OCI-LY7 (cell line): ENCODE results near the gene VAT1. TPM values are rescaled to one million over a fixed set of nuclear protein-coding genes. Genes with fewer than 3 reads are reported as not detected.

Source experiments
- BruUV-seq: library from RNA; stranded (reverse); fragments of 400-500 nt; replicated peaks from 2 replicates; lab custom pipeline; 2021; lab: Mats Ljungman, UMichigan
- CTCF ChIA-PET: fragments of 300-600 bp; sonication (Branson Sonifier 250); formaldehyde crosslinking; loops from one replicate; lab custom pipeline; 2022; ENCODE audit warnings: antibody characterized with exemption; ENCODE audit not compliant: unreplicated experiment; lab: Charles Lee
- POLR2A ChIA-PET: fragments of 300-600 bp; sonication (Branson Sonifier 250); formaldehyde crosslinking; loops from one replicate; lab custom pipeline; 2022; ENCODE audit warnings: antibody characterized with exemption; lab: Charles Lee
- DNase-seq: peaks from one replicate; pipeline ENCODE4 v3.0.0-alpha.2; 2015; ENCODE audit warnings: low spot score
- H2AFZ ChIP-seq: fragments of 200-600 bp; sonication (generic), shearing (Covaris generic); 2 replicates; pipeline ENCODE4 v1.6.1; 2014; ENCODE audit warnings: mild to moderate bottlenecking, antibody characterized with exemption, low read length, moderate library complexity
- H3K27ac ChIP-seq: fragments of 200-600 bp; sonication (generic); 2 replicates; pipeline ENCODE4 v1.5.1; 2014; ENCODE audit warnings: mixed run types, low read depth, mild to moderate bottlenecking, moderate library complexity, low read length, inconsistent platforms; ENCODE audit not compliant: poor library complexity, severe bottlenecking
- H3K36me3 ChIP-seq: fragments of 200-600 bp; sonication (generic); 2 replicates; pipeline ENCODE4 v1.6.1; 2014; ENCODE audit warnings: mild to moderate bottlenecking, antibody characterized with exemption, low read length, moderate library complexity, mixed read lengths; ENCODE audit not compliant: insufficient read depth
- H3K4me1 ChIP-seq: fragments of 200-600 bp; sonication (generic); 2 replicates; pipeline ENCODE4 v1.5.1; 2014; ENCODE audit warnings: mild to moderate bottlenecking, low read length; ENCODE audit not compliant: insufficient read depth, poor library complexity, severe bottlenecking
- H3K4me2 ChIP-seq: fragments of 200-600 bp; sonication (generic); 2 replicates; pipeline ENCODE4 v1.6.1; 2014; ENCODE audit warnings: mild to moderate bottlenecking, low read length
- H3K4me3 ChIP-seq: fragments of 200-600 bp; sonication (generic); 2 replicates; pipeline ENCODE4 v1.5.1; 2014; ENCODE audit warnings: mild to moderate bottlenecking, low read depth, low read length; ENCODE audit not compliant: poor library complexity, severe bottlenecking
- H3K79me2 ChIP-seq: fragments of 200-600 bp; sonication (generic); 2 replicates; pipeline ENCODE4 v1.6.1; 2016; ENCODE audit warnings: low read depth, mild to moderate bottlenecking, low read length, moderate library complexity, mixed read lengths; ENCODE audit not compliant: insufficient read depth
- H3K9me2 ChIP-seq: fragments of 200-600 bp; sonication (generic); 2 replicates; pipeline ENCODE4 v1.6.1; 2016; ENCODE audit warnings: mild to moderate bottlenecking, low read length, mixed read lengths; ENCODE audit not compliant: insufficient read depth
- H3K9me3 ChIP-seq: fragments of 200-600 bp; sonication (generic); 2 replicates; pipeline ENCODE4 v1.6.1; 2014; ENCODE audit warnings: mild to moderate bottlenecking, mixed run types, low read length, mixed read lengths
- H4K20me1 ChIP-seq: fragments of 200-600 bp; sonication (generic); 2 replicates; pipeline ENCODE4 v1.6.1; 2014; ENCODE audit warnings: mild to moderate bottlenecking, antibody characterized with exemption, low read length, moderate library complexity, mixed read lengths; ENCODE audit not compliant: insufficient read depth
- CTCF ChIP-seq: fragments of 200-600 bp; sonication (generic); conservative IDR thresholded peaks from 2 replicates; pipeline ENCODE4 v1.5.1; 2014; ENCODE audit warnings: mild to moderate bottlenecking, antibody characterized with exemption, low read length, moderate library complexity, mixed read lengths
- EZH2phosphoT487 ChIP-seq: fragments of 200-600 bp; sonication (generic); IDR thresholded peaks from 2 replicates; pipeline ENCODE4 v1.6.1; 2018; ENCODE audit warnings: low read depth, borderline replicate concordance, mild to moderate bottlenecking, mixed run types, antibody characterized with exemption, low read length, moderate library complexity, mixed read lengths
- intact Hi-C: fragments of 100-400 bp; cut with micrococcal nuclease; formaldehyde crosslinking; loops from one replicate; pipeline ENCODE4 v1.10.0; 2022; ENCODE audit not compliant: unreplicated experiment
- total RNA-seq, 2 experiments: library from RNA; depleted of rRNA in 1 of 2; stranded (reverse); fragments of >200 nt in 1 of 2; shearing (Covaris generic) in 1 of 2; gene quantifications; 2 replicates each; pipeline ENCODE4 v1.2.3, GENCODE V29; 2014 to 2022

The VAT1 gene
- total RNA-seq, 2 experiments from 2014 or later, result 26.2 to 51.3 TPM

DNA sequence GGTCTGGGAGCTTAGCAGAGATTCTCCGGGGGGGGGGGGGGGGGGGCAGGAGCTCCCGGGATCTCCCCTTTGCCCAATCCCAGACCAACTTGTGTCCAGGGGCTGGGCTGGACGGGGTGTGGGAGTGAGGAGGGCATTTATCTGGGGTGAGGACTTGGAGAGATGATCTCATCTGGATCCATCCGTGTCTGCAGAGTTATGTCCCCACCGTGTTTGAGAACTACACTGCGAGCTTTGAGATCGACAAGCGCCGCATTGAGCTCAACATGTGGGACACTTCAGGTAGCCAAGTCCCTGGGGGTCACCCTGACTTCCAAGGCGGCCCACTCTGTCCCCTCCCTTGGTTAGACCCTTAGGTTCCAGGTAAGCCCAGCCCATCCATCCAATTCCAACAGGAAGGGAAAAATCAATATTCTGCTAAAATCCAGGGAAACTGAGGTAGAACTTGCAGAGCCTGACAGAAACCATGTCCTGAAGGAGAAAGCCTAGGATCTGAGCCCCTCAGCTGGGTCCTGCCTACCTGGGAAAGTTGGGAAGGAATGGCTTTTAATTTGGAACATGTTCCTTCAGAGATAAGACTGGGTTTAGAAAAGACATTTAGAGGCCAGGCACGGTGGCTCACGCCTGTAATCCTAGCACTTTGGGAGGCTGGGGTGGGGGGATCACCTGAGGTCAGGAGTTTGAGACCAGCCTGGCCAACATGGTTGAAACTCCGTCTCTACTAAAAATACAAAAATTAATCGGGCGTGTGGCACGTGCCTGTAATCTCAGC, 3.8 kb upstream of the VAT1 start:
- BruUV-seq, result no TSS peak
- no peak overlapping the region for H2AFZ ChIP-seq

GRCh38 chr17:43025290-43025657, 3.1 kb upstream of the VAT1 start:
- intact Hi-C loops, result loop anchor here (2.0 kb wide), 1 partner anchor 292 kb away; no protein-coding TSS in a partner anchor
- Histone ChIP-seq H3K4me2 (peak overlapping the region; percentile 88; the same call in 1 of the 2 replicates), H2AFZ (no peak overlapping the region), H3K27ac (no peak overlapping the region), H3K9me3 (no peaks in the 10 kb centered on the region), H3K79me2 (no peaks in the 10 kb centered on the region), H3K36me3 (no peaks in the 10 kb centered on the region), H4K20me1 (no peaks in the 10 kb centered on the region), H3K9me2 (no peaks in the 10 kb centered on the region), H3K4me1 (peaks cover 19% of the 10 kb centered on the region), H3K4me3 (peak overlapping the region; percentile 67)
- ChIA-PET CTCF (no interaction called here), POLR2A (interaction anchor here (1.1 kb wide), 1 partner anchor 13 kb away, joined by 3 read pairs; no protein-coding TSS in a partner anchor)
- BruUV-seq, result no TSS peak
- no peak for DNase-seq
- TF ChIP-seq CTCF, result no peak
- no peak for TF ChIP-seq EZH2phosphoT487

More for the DNA sequence above, 3.8 kb upstream of the VAT1 start:
- intact Hi-C loops, result loop anchor here (2.0 kb wide), 1 partner anchor 291 kb away; no protein-coding TSS in a partner anchor
- Histone ChIP-seq H3K9me2 (no peaks in the 10 kb centered on the region), H3K4me1 (peaks cover 17% of the 10 kb centered on the region), H3K79me2 (no peaks in the 10 kb centered on the region), H3K9me3 (no peaks in the 10 kb centered on the region), H3K36me3 (no peaks in the 10 kb centered on the region), H3K4me2 (no peak overlapping the region; the same call in 1 of the 2 replicates), H3K27ac (no peak overlapping the region), H3K4me3 (no peak overlapping the region), H4K20me1 (no peaks in the 10 kb centered on the region)
- ChIA-PET CTCF (no interaction called here), POLR2A (no interaction called here)
- DNase-seq, result no peak
- TF ChIP-seq CTCF (no peak), EZH2phosphoT487 (no peak)
